Adrenal gland (tissue), 12 donors: Measurements from ENCODE around the gene KLHL29. TPM values are rescaled to one million over a fixed set of nuclear protein-coding genes. Genes with fewer than 3 reads are reported as not detected.
A peak's percentile ranks its signal among the peaks of the same experiment; 100 is the strongest.

Experiments used
- DNase-seq, 7 donors: peaks; one replicate each; pipeline ENCODE4 v3.0.0-alpha.2; 2019 to 2020
- H3K27ac ChIP-seq, 5 donors: fragments of 200-600 bp; sonication (generic) in 4 of 5; 1 replicate in 3 of 5; 2 replicates in 2 of 5; pipeline versions ENCODE4 v1.5.1 to v1.8.0; 2016 to 2020; ENCODE audit warnings: mild to moderate bottlenecking in 1 of 5
- H3K27me3 ChIP-seq: fragments of 200-600 bp; 2 replicates; pipeline ENCODE4 v1.8.0; 2021
- H3K36me3 ChIP-seq, 2 donors: fragments of 200-600 bp; replicated peaks in 1 of 2; 1 replicate in 1 of 2; 2 replicates in 1 of 2; pipeline versions ENCODE4 v1.5.1 to v1.8.0; 2018 to 2022
- H3K4me1 ChIP-seq, 2 donors: fragments of 200-600 bp; replicated peaks in 1 of 2; 1 replicate in 1 of 2; 2 replicates in 1 of 2; pipeline versions ENCODE4 v1.5.1 to v1.8.0; 2018 to 2021
- H3K4me3 ChIP-seq, 4 donors: fragments of 200-600 bp; sonication (generic) in 3 of 4; one replicate each; pipeline ENCODE4 v1.5.1; 2016 to 2018
- H3K9me3 ChIP-seq, 3 donors: fragments of 200-600 bp; sonication (generic) in 1 of 3; replicated peaks in 1 of 3; 1 replicate in 2 of 3; 2 replicates in 1 of 3; pipeline versions ENCODE4 v1.5.1 to v1.8.0; 2016 to 2021
- CTCF ChIP-seq, 6 experiments: fragments of 450-650 bp in 4 of 6; fragments of 200-600 bp in 2 of 6; sonication (generic) in 1 of 6; IDR thresholded peaks; 1 replicate in 5 of 6; 2 replicates in 1 of 6; pipeline versions ENCODE4 v1.5.1 to v1.8.0; 2016 to 2021; ENCODE audit warnings: antibody characterized with exemption in 6 of 6, mild to moderate bottlenecking in 2 of 6, moderate library complexity in 1 of 6
- POLR2A ChIP-seq, 2 donors: fragments of 450-650 bp; IDR thresholded peaks; one replicate each; pipeline ENCODE4 v1.6.1; 2017; ENCODE audit warnings: antibody characterized with exemption in 2 of 2, mild to moderate bottlenecking in 2 of 2, moderate library complexity in 1 of 2
- WGBS, 4 donors: extraction: QIAGEN DNeasy Blood & Tissue Kit in 2 of 4; methylation state at CpG; one replicate each; pipeline versions ENCODE4 v1.1.5 to v1.1.7; 2013 to 2017; 5-methylcytosine and 5-hydroxymethylcytosine counted together
- intact Hi-C, 2 donors: fragments of 100-400 bp; cut with DNase I; formaldehyde crosslinking; loops; one replicate each; pipeline versions ENCODE4 v1.14.1 to v1.15.0; 2022 to 2023
- polyA plus RNA-seq, 3 donors: library from polyadenylated mRNA; stranded (reverse); fragments of 200-250 nt in 2 of 3; fragments of 350-450 nt in 1 of 3; fragmentation: Illumina TruSeq in 1 of 3; extraction: RNeasy Lipid Tissue Mini Kit (QIAGEN cat#74804) in 1 of 3; gene quantifications; one replicate each; pipeline ENCODE4 v1.2.3, GENCODE V29; 2013 to 2014
- total RNA-seq, 9 donors: library from RNA; depleted of rRNA in 4 of 9; stranded (reverse); fragments of >200 nt in 4 of 9; fragments of 120-200 nt in 1 of 9; fragmentation: NEBNext Ultra II Directional in 1 of 9; extraction: Animal tissue kit (Norgen Biotek cat#: 25700) in 1 of 9; gene quantifications; one replicate each; pipeline versions ENCODE4 v1.1.0 to v1.2.4, GENCODE V29; 2013 to 2023
- donor health status: healthy with polysubstance abuse.
- donor health status: Bipolar disorder and iron deficiency.
- donor health status: DM: yes; HTN: yes; CAD: no.
- donor health status: DM: no; HTN: no; CAD: no.
- donor health status: DM: no; HTN: no; CAD: no.
- donor health status: DM: yes; HTN: yes; CAD: no.

Gene KLHL29
- total and polyA plus RNA-seq, 12 donors: 1.9 to 24.5 (median 15.7) TPM

DNA sequence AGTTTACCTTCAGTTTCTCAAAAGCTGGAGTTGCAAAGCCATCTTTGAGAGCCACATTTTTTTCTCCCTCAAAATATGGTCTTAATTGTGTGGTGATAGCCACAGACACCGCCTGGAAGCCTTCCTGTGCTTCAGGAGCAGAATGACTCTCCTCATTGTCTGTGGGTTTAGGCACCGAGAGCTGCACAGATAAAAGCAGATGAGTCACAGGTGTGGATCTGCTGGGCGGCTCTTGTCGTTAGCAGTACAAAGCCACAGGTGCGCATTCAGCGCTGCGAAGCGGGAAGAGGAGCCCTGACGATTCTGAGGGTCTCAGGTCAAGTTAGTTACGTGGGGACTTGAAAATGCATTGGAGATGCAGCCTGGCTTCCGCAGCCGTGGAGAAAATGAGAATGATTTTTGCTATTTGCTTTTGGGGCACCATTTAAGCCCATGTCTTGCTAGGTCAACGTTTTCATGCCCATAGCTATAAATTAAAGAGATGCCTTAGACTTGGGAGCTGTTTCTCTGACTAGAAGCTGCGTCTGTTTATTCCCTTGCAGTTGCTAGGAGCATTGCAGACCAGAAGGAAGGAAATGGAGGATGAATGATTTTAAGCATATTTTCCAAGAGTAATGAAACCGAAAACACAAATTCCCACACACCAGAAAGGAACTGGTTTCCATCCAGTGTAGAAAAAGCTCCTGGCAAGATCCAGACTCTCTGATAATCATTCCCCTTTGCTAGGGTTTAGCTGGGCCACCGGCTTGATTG lies 51.5 kb downstream of the KLHL29 start:
- WGBS, 4 donors: 65 to 69% (median 68%) methylated on average over 15 to 16 of the region's 16 CpGs
- Histone ChIP-seq H3K27ac (no peak overlapping the region), H3K4me3 (no peak overlapping the region), H3K27me3 (no peaks in the 10 kb centered on the region), H3K36me3 (no peaks in the 10 kb centered on the region), H3K9me3 (no peaks in the 10 kb centered on the region), H3K4me1 (peaks cover 0 to 15% of the 10 kb centered on the region in 2 donors)
- intact Hi-C loops: no loop called here
- TF ChIP-seq CTCF (IDR thresholded peaks at IDR 0.05): no peak
- no peak for TF ChIP-seq POLR2A (IDR thresholded peaks at IDR 0.05)
- peak in 4 of 7 donors; percentile 10 to 59 (median 23) for DNase-seq

DNA sequence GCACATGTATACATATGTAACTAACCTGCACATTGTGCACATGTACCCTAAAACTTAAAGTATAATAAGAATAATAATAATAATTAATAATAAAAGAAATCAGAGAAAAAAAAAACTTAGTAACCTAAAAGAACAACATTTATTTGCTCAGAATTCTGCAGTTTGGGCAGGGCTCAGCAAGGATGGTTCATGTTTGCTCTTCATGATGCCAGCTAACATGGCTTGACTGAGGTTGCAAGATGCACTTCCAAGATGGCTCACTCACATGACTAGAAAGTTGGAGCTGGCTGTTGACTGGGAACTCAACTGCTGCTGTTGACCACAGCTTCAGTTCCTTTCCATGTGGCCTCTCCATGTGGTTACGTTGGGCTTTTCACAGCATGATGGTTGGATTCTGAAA lies 56.4 kb downstream of the KLHL29 start:
- Histone ChIP-seq H3K4me3 (no peak overlapping the region), H3K9me3 (no peaks in the 10 kb centered on the region), H3K27me3 (no peaks in the 10 kb centered on the region), H3K36me3 (no peaks in the 10 kb centered on the region), H3K4me1 (peaks cover 0 to 5% of the 10 kb centered on the region in 2 donors), H3K27ac (no peak overlapping the region)
- TF ChIP-seq CTCF (IDR thresholded peaks at IDR 0.05): no peak
- 83 to 100% (median 95%) methylated on average over 1 of the region's 1 CpG for WGBS, 4 donors
- peak in 1 of 7 donors; percentile 1 for DNase-seq
- intact Hi-C loops: no loop called here

GRCh38 chr2:23445450-23445868 lies 60.5 kb downstream of the KLHL29 start:
- WGBS, 4 donors: 76 to 86% (median 80%) methylated on average over 4 of the region's 4 CpGs
- intact Hi-C loops: no loop called here
- Histone ChIP-seq H3K9me3 (no peaks in the 10 kb centered on the region), H3K27me3 (no peaks in the 10 kb centered on the region), H3K4me1 (peaks cover 0 to 32% of the 10 kb centered on the region in 2 donors), H3K27ac (no peak overlapping the region), H3K36me3 (no peaks in the 10 kb centered on the region), H3K4me3 (no peak overlapping the region)
- TF ChIP-seq CTCF (IDR thresholded peaks at IDR 0.05): no peak
- no peak for TF ChIP-seq POLR2A (IDR thresholded peaks at IDR 0.05)
- peak in 1 of 7 donors; percentile 6 for DNase-seq

- Histone ChIP-seq H3K36me3 (no peaks in the 10 kb centered on the region), H3K27me3 (no peaks in the 10 kb centered on the region), H3K9me3 (no peaks in the 10 kb centered on the region), H3K4me1 (peaks cover 0 to 32% of the 10 kb centered on the region in 2 donors), H3K4me3 (no peak overlapping the region), H3K27ac (peak overlapping the region in 1 of 5 donors; percentile 10)
- TF ChIP-seq CTCF (IDR thresholded peaks at IDR 0.05) (no peak), POLR2A (IDR thresholded peaks at IDR 0.05) (no peak)
- DNase-seq: peak in 1 of 7 donors; percentile 24
- 82 to 93% (median 83%) methylated on average over 5 of the region's 5 CpGs for WGBS, 4 donors
- intact Hi-C loops: no loop called here
These were observed 61.9 kb downstream of the KLHL29 start for GRCh38 chr2:23446916-23447315.
